AG04449 (cell line): ENCODE data around the gene LHFPL3.

ENCODE experiments used
- CTCF ChIA-PET: fragments of 350-600 bp; formaldehyde crosslinking; extraction: SDS; loops from one replicate; lab custom pipeline; 2021; ENCODE audit warnings: antibody characterized with exemption; lab: Yijun Ruan, JAX
- POLR2A ChIA-PET: fragments of 400-600, 350-600 bp; formaldehyde crosslinking; extraction: SDS; loops from one replicate; lab custom pipeline; 2020; ENCODE audit warnings: antibody characterized with exemption, inconsistent platforms; lab: Yijun Ruan, JAX
- DNase-seq: peaks from one replicate; pipeline ENCODE4 v3.0.0-alpha.2; 2010; ENCODE audit warnings: low read depth, low spot score
- H3K4me3 ChIP-seq: 2 replicates; pipeline ENCODE4 v1.5.1; 2011; ENCODE audit warnings: low read depth, mild to moderate bottlenecking, control low read depth, low read length
- CTCF ChIP-seq: IDR thresholded peaks from one replicate; pipeline ENCODE4 v1.5.1; 2011; ENCODE audit warnings: mild to moderate bottlenecking, moderate library complexity, low read length, control low read depth, inconsistent platforms; ENCODE audit not compliant: insufficient read depth; ENCODE audit errors: missing control alignments

LHFPL3 gene

GRCh38 chr7:104818961-104819880, 490.8 kb downstream of the LHFPL3 start:
- no peak for DNase-seq
- CTCF ChIA-PET: no interaction called here
- POLR2A ChIA-PET: no interaction called here
- no peak for TF ChIP-seq CTCF
- no peak overlapping the region for H3K4me3 ChIP-seq

GRCh38 chr7:104820836-104821535, 492.6 kb downstream of the LHFPL3 start:
- TF ChIP-seq CTCF: no peak
- no peak for DNase-seq
- ChIA-PET CTCF (no interaction called here), POLR2A (no interaction called here)
- H3K4me3 ChIP-seq: no peak overlapping the region

GRCh38 chr7:104823177-104823576, 494.8 kb downstream of the LHFPL3 start:
- no peak overlapping the region for H3K4me3 ChIP-seq
- ChIA-PET CTCF (no interaction called here), POLR2A (no interaction called here)
- no peak for DNase-seq
- no peak for TF ChIP-seq CTCF

DNA sequence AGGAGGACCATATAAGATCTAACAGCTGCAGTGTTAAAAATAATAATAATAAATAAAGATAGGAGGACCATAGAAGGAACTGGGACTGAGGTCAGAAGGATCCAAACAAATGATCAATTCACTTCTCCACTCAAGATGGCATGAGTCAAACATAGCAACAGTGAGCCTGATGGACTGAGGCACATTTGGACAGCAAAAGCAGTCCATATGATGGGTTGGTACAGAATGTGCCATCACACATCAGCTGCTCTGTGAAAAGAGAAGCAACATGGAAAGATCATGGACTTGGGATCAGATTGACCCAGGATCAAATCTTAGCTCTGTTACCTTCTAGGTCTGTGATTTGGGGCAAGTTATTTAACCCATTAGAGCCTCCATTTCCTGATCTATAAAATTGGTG, 496.7 kb downstream of the LHFPL3 start:
- CTCF ChIA-PET: interaction anchor here (1.0 to 2.1 kb wide), 2 partner anchors 23 to 58 kb away, joined by 3 to 8 read pairs; no protein-coding TSS in a partner anchor
- POLR2A ChIA-PET: no interaction called here
- no peak for TF ChIP-seq CTCF
- no peak overlapping the region for H3K4me3 ChIP-seq
- no peak for DNase-seq

DNA sequence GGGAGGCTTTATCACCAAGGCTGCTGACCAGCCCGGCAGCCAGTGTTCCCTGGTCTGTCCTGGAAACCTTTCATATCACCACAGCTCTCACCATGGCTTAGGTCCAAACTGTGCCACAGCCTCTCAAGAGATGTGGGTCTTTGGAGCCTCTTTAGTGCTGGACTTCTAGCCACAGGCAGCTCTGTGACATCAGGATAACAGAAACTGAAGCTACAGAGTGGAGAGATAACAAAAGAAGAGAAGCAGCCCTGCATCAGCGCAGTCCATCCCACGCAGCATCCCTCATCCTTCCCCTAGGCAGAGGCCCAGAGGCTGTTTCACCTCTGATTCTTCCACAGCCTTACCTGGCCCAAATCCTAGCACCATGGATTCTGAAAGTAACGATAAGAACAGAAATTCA, 497.7 kb downstream of the LHFPL3 start:
- POLR2A ChIA-PET: no interaction called here
- DNase-seq: no peak
- H3K4me3 ChIP-seq: no peak overlapping the region
- TF ChIP-seq CTCF: no peak
- CTCF ChIA-PET: interaction anchor here (0.7 to 2.1 kb wide), 2 partner anchors 21 to 22 kb away, joined by 4 to 8 read pairs; no protein-coding TSS in a partner anchor

DNA sequence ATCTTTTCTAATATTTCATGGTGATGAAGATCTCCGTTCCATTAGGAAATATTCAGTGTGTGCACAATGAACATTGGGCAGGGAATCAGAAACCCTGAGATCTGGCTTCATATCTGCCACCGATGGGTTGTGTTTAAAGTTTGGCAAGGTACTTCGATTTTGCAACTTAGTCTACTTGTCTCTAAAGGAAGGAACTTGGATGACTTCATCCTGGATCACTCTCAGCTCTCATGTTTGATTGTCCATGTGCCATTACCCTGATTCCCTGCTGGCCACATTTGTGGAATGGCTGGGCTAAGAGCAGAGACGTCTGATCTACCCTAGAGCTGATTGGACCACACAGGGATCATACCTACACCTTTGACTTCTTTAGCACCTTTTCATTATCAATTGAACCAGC, 508.6 kb downstream of the LHFPL3 start:
- ChIA-PET POLR2A (no interaction called here), CTCF (interaction anchor here (4.0 kb wide), 1 partner anchor 11 kb away, joined by 33 read pairs; no protein-coding TSS in a partner anchor)
- no peak for TF ChIP-seq CTCF
- DNase-seq: no peak
- H3K4me3 ChIP-seq: no peak overlapping the region
